ENCODE measurements around the gene CCDC136.

The CCDC136 gene

DNA sequence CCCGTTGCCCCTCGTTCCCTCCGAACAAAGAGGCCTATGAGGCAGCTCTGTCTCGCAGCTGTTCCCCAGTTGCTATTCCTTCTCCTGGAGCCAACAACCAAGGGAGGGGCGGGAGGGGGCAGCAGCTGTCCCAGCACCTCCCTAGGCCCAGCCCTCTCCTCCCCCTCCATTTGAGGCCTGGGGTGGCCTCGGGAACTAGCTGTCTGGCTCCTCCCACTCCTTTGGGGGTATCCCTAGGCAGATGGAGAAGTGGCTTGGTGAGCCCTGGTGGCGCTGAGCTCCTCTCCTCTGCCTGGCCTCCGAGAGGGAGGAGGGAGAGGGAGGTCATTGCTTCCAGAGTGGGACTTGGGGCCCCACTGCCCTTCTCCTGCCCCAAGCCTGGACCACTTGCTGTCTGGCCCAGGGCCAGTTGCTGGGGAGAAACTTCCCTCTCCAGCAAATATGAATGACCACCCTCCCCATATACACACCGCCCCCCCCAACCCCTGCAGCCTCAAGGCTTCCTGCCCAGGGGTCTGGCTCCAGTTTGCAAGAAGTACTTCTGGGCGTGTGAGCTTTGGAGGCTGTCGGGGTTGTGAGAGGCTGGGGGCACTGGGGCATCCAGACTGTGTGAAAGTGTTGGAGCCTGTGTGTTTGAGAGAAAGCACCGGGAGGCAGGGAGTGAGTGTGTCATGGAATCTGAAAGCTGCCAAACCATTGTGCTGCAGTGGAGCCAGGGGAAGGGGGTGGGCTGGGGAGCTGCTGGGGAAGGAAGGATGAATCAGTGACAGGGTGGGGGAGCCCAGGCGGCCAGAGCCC, 41.6 kb downstream of the CCDC136 start:
- DNase-seq, result peak; percentile 28

DNA sequence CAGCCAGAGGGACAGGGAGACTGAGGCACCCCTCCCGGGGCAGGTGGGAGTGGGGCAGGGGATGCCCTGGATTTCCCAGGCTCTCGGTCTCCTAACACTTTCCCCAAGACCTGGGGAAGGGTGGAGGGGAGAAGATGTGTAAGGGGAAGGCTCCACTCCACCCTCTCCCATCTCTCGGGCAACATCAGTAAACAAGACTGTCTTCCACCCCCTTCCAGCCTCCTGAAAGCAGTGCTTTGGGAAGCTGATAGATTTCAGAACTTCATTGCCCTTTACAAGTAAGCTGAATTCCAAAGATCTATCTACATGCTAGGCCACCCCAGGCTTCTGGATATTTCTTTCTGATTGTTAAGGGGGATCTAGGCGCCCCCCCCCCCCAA, 42.2 kb downstream of the CCDC136 start:
- no peak for DNase-seq

- no peak for DNase-seq
Measured at GRCh38 chr7:128835231-128835751, 43.5 kb downstream of the CCDC136 start.

GRCh38 chr7:128835790-128836641, 44.2 kb downstream of the CCDC136 start:
- DNase-seq, result no peak

GRCh38 chr7:128836729-128837348, 45.1 kb downstream of the CCDC136 start:
- DNase-seq, result no peak

DNA sequence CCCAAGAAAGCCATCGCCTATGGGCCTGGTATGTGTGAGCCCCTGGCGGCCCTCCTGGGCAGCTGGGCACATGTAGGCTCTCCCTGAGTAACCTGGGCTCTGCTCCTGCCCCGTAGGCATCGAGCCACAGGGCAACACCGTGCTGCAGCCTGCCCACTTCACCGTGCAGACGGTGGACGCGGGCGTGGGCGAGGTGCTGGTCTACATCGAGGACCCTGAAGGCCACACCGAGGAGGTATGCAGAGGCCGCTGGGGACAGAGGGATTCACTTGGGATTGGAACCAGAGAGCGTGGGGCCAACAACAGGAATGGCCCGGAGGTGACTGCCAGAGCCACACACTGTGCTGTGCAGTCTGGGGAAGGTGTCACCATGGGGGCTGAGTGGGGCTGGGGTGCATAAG, 45.8 kb downstream of the CCDC136 start:
- DNase-seq, result no peak

DNA sequence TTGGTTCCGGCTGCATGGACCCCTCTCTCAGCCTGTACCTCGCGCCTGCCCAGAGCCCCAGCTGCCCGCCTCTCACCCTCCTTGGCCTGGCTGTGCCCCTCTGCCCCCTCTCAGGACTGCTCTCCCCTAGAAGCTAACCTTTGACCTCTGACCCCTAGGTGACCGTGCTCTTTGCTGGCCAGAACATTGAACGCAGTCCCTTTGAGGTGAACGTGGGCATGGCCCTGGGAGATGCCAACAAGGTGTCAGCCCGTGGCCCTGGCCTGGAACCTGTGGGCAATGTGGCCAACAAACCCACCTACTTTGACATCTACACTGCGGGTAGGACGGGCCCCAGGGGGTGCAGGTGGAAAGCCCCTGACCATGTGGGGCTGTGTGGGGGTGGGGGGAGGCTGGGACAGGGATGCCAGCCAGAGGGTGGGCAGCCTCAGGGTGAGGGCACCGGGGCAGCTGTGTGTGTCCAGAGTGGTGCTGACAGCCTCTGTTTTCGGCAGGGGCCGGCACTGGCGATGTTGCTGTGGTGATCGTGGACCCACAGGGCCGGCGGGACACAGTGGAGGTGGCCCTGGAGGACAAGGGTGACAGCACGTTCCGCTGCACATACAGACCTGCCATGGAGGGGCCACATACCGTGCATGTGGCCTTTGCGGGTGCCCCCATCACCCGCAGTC, 46.5 kb downstream of the CCDC136 start:
- DNase-seq, result no peak

- no peak for DNase-seq
Measured at GRCh38 chr7:128838981-128839731, 47.4 kb downstream of the CCDC136 start.

GRCh38 chr7:128839751-128840177, 48.0 kb downstream of the CCDC136 start:
- DNase-seq, result no peak

GRCh38 chr7:128840326-128841170, 48.8 kb downstream of the CCDC136 start:
- no peak for DNase-seq

- DNase-seq, result no peak
Measured at GRCh38 chr7:128841171-128841690, 49.5 kb downstream of the CCDC136 start.

DNA sequence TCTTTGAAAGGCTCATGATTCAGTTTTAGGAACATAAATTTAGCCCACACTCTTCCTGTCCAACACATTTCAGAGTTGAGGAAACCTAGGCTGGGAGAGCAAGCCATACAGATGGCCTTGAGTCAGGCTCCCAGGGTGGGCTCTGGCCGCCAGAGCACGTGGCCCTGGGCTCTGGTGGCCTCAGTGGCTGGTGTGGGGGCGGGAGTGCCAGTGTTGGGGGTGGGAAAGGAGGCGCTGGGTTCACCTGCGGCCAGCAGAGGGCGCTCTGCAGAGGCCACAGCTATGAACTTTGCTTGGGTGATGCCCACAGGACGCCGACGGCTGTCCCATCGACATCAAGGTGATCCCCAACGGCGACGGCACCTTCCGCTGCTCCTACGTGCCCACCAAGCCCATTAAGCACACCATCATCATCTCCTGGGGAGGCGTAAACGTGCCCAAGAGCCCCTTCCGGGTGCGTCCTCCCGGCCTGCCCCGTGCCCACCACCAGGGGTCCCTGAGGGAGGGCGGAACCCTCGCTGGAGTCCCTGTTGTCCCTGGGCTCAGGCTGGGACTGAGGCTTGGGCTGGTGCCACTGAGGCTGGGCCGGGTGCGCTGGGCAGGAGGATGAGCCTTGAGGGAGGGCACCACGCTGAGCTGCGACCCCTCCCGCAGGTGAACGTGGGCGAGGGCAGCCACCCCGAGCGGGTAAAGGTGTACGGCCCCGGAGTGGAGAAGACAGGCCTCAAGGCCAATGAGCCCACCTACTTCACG, 50.3 kb downstream of the CCDC136 start:
- DNase-seq, result peak; percentile 58

DNA sequence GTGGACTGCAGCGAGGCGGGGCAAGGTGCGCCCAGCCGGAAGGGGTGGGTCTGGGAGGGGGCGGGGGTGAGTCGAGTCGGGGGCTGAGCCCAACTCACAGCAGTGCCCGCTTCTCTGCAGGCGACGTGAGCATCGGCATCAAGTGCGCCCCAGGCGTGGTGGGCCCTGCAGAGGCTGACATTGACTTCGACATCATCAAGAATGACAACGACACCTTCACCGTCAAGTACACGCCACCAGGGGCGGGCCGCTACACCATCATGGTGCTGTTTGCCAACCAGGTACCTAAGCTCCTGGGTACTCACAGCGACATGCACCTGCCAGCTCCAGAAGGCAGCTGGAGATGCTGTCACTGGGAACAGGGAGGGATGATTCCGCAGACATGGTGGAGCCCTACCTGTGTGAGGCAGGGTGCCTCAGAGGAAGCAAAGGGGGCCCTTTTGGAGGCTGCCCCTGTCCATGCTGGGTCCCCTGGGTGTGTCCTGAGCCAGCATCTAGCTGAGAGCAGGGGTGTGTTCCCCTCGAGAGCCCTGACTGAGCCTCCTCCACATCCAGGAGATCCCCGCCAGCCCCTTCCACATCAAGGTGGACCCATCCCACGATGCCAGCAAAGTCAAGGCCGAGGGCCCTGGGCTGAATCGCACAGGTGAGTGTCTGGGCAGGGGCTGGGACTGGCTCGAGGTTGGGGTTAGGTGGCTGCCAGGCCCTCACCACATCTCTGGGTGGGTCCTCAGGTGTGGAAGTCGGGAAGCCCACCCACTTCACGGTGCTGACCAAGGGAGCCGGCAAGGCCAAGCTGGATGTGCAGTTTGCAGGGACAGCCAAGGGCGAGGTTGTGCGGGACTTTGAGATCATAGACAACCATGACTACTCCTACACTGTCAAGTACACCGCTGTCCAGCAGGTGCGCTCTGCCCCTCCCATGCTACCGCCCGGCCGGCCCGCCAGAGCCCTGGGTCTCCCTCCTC, 51.2 kb downstream of the CCDC136 start:
- DNase-seq, result no peak

DNA sequence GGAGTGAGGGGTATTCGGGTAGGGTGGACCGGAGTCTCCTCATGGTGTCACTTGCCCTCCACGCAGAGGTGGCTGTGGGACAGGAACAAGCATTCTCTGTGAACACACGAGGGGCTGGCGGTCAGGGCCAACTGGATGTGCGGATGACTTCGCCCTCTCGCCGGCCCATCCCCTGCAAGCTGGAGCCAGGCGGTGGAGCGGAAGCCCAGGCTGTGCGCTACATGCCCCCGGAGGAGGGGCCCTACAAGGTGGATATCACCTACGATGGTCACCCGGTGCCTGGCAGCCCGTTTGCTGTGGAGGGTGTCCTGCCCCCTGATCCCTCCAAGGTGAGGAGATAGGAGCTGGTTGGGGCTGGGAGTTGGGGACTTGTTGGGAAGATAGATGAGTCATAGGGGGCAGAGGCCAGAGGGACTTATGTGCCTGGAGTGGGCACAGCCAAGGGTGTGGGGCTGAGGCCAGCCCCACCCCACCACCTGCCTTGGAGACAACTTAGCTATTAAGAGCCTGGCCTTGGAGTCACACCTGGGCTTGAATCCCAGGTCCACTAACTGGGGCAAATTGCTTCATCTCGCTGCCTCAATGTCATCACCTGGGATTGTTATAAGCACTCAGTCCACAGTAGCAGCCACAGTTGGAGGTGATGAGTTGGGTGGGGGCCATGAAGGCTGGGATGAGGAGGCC, 52.3 kb downstream of the CCDC136 start:
- DNase-seq, result no peak

- DNase-seq, result no peak
Measured at GRCh38 chr7:128844777-128845311, 53.1 kb downstream of the CCDC136 start.

GRCh38 chr7:128845475-128845874, 53.7 kb downstream of the CCDC136 start:
- DNase-seq, result no peak

- DNase-seq, result no peak
Measured at GRCh38 chr7:128845987-128846386, 54.2 kb downstream of the CCDC136 start.
